H1 (cell line): ENCODE results near the gene MVD. TPM values are rescaled to one million over a fixed set of nuclear protein-coding genes. Genes with fewer than 3 reads are reported as not detected.

ENCODE experiments used
- CTCF ChIA-PET: fragments of 300-600 bp; sonication (Branson Sonifier 250); formaldehyde crosslinking; loops from one replicate; lab custom pipeline; 2021; ENCODE audit not compliant: partially characterized antibody; lab: Charles Lee
- POLR2A ChIA-PET: fragments of 300-600 bp; sonication (Branson Sonifier 250); formaldehyde crosslinking; loops from one replicate; lab custom pipeline; 2021; ENCODE audit warnings: inconsistent platforms; ENCODE audit not compliant: partially characterized antibody; lab: Charles Lee
- DNase-seq, 2 experiments: peaks; one replicate each; pipeline versions ENCODE4 v3.0.0 to v3.0.0-alpha.2; 2010 to 2022; ENCODE audit warnings: low spot score in 2 of 2, low read depth in 1 of 2, mixed read lengths in 1 of 2
- FAIRE-seq: peaks from 2 replicates; lab custom pipeline; 2011; peaks lifted over from hg19 to GRCh38; lab: Jason Lieb, UNC
- H2AFZ ChIP-seq: 2 replicates; pipeline ENCODE4 v1.8.1; 2012; ENCODE audit warnings: low read length, inconsistent platforms
- H2AK5ac ChIP-seq: 2 replicates; pipeline ENCODE4 v1.6.1; 2013; ENCODE audit warnings: low read depth, low read length
- H2BK120ac ChIP-seq: replicated peaks from 2 replicates; pipeline ENCODE3; 2013; ENCODE audit warnings: low read depth, low read length, inconsistent platforms
- H2BK12ac ChIP-seq: 2 replicates; pipeline ENCODE4 v1.6.1; 2013; ENCODE audit warnings: low read depth, low read length
- H2BK15ac ChIP-seq: 2 replicates; pipeline ENCODE4 v1.6.1; 2013; ENCODE audit warnings: low read length
- H2BK20ac ChIP-seq: 2 replicates; pipeline ENCODE4 v1.6.1; 2013; ENCODE audit warnings: low read length
- H2BK5ac ChIP-seq: 2 replicates; pipeline ENCODE4 v1.6.1; 2013; ENCODE audit warnings: low read depth, low read length
- H3K14ac ChIP-seq: 2 replicates; pipeline ENCODE4 v1.6.1; 2013; ENCODE audit warnings: inconsistent platforms; ENCODE audit not compliant: insufficient read length
- H3K18ac ChIP-seq: 2 replicates; pipeline ENCODE4 v1.6.1; 2013; ENCODE audit warnings: low read length; ENCODE audit errors: extremely low read depth
- H3K23ac ChIP-seq: 2 replicates; pipeline ENCODE4 v1.6.1; 2013; ENCODE audit warnings: inconsistent platforms; ENCODE audit not compliant: insufficient read length
- H3K23me2 ChIP-seq: 2 replicates; pipeline ENCODE4 v1.6.1; 2013; ENCODE audit warnings: low read depth, low read length
- H3K27ac ChIP-seq: 2 replicates; pipeline ENCODE4 v1.6.1; 2011; ENCODE audit warnings: low read depth, low read length, inconsistent platforms
- H3K27me3 ChIP-seq, 4 experiments: replicated peaks in 1 of 4; 1 replicate in 1 of 4; 2 replicates in 3 of 4; pipeline versions ENCODE4 v1.6.1 to v1.8.1; 2011 to 2013; ENCODE audit warnings: low read length in 3 of 4, mild to moderate bottlenecking in 3 of 4, inconsistent platforms in 2 of 4, mixed read lengths in 2 of 4, moderate library complexity in 1 of 4; ENCODE audit not compliant: control insufficient read depth in 3 of 4, insufficient read depth in 3 of 4; ENCODE audit errors: extremely low read depth in 1 of 4
- H3K36me3 ChIP-seq, 4 experiments: 2 replicates each; pipeline versions ENCODE4 v1.6.1 to v1.8.1; 2011 to 2013; ENCODE audit warnings: mild to moderate bottlenecking in 4 of 4, low read length in 3 of 4, moderate library complexity in 2 of 4, control low read depth in 1 of 4, inconsistent platforms in 1 of 4; ENCODE audit not compliant: insufficient read depth in 4 of 4, control insufficient read depth in 2 of 4
- H3K4ac ChIP-seq: replicated peaks from 2 replicates; pipeline ENCODE3; 2013; ENCODE audit warnings: low read length, low read depth, mixed read lengths, inconsistent platforms; ENCODE audit not compliant: insufficient read length
- H3K4me1 ChIP-seq, 4 experiments: replicated peaks in 1 of 4; 1 replicate in 1 of 4; 2 replicates in 3 of 4; pipeline versions ENCODE4 v1.6.1 to v1.8.1; 2011 to 2013; ENCODE audit warnings: low read length in 3 of 4, inconsistent platforms in 2 of 4, mixed read lengths in 1 of 4; ENCODE audit not compliant: insufficient read depth in 4 of 4, control insufficient read depth in 3 of 4
- H3K4me2 ChIP-seq, 2 experiments: 2 replicates each; pipeline versions ENCODE4 v1.6.1 to v1.8.1; 2011 to 2013; ENCODE audit warnings: low read depth in 2 of 2, low read length in 2 of 2, control low read depth in 1 of 2, inconsistent platforms in 1 of 2, mild to moderate bottlenecking in 1 of 2; ENCODE audit not compliant: insufficient read depth in 1 of 2
- H3K4me3 ChIP-seq, 4 experiments: fragments of 200-600, 300-600 bp in 1 of 4; sonication (generic), shearing (Covaris generic), sonication (Bioruptor Twin) in 1 of 4; 2 replicates each; pipeline versions ENCODE4 v1.5.1 to v1.8.1; 2011 to 2016; ENCODE audit warnings: low read length in 4 of 4, low read depth in 3 of 4, control low read depth in 2 of 4, inconsistent platforms in 2 of 4, mild to moderate bottlenecking in 2 of 4, mixed read lengths in 1 of 4, moderate library complexity in 1 of 4; ENCODE audit not compliant: insufficient read depth in 2 of 4; ENCODE audit errors: extremely low read depth in 1 of 4
- H3K56ac ChIP-seq: replicated peaks from 2 replicates; pipeline ENCODE3; 2013; ENCODE audit warnings: low read depth, mild to moderate bottlenecking, mixed read lengths, low read length, inconsistent platforms; ENCODE audit not compliant: insufficient read length
- H3K79me1 ChIP-seq: 2 replicates; pipeline ENCODE4 v1.6.1; 2013; ENCODE audit warnings: low read depth, low read length, control low read depth
- H3K79me2 ChIP-seq, 2 experiments: 2 replicates each; pipeline versions ENCODE4 v1.6.1 to v1.8.1; 2012 to 2013; ENCODE audit warnings: low read length in 2 of 2, mild to moderate bottlenecking in 2 of 2, inconsistent platforms in 1 of 2; ENCODE audit not compliant: insufficient read depth in 2 of 2, control insufficient read depth in 1 of 2
- H3K9ac ChIP-seq, 4 experiments: replicated peaks in 1 of 4; 1 replicate in 1 of 4; 2 replicates in 3 of 4; pipeline versions ENCODE4 v1.6.1 to v1.8.1; 2011 to 2013; ENCODE audit warnings: low read depth in 3 of 4, low read length in 3 of 4, control low read depth in 2 of 4, mild to moderate bottlenecking in 2 of 4, moderate library complexity in 2 of 4, inconsistent platforms in 1 of 4; ENCODE audit errors: extremely low read depth in 1 of 4
- H3K9me3 ChIP-seq, 2 experiments: 2 replicates each; pipeline versions ENCODE4 v1.6.1 to v1.8.1; 2012 to 2013; ENCODE audit warnings: mild to moderate bottlenecking in 2 of 2, moderate library complexity in 2 of 2, control low read depth in 1 of 2, inconsistent platforms in 1 of 2, low read depth in 1 of 2, low read length in 1 of 2, mixed read lengths in 1 of 2; ENCODE audit not compliant: insufficient read depth in 2 of 2
- H4K20me1 ChIP-seq, 2 experiments: replicated peaks in 1 of 2; 2 replicates each; pipeline versions ENCODE3 to v1.8.1; 2011 to 2013; ENCODE audit warnings: inconsistent platforms in 2 of 2, low read length in 2 of 2, mild to moderate bottlenecking in 1 of 2; ENCODE audit not compliant: insufficient read depth in 2 of 2, control insufficient read depth in 1 of 2
- H4K5ac ChIP-seq: 2 replicates; pipeline ENCODE4 v1.6.1; 2013; ENCODE audit warnings: low read length, low read depth, mixed read lengths, inconsistent platforms; ENCODE audit not compliant: insufficient read length
- H4K8ac ChIP-seq: 2 replicates; pipeline ENCODE4 v1.8.0; 2013; ENCODE audit warnings: mild to moderate bottlenecking, moderate library complexity, low read length, inconsistent platforms; ENCODE audit not compliant: insufficient read depth; ENCODE audit errors: extremely low read depth
- H4K91ac ChIP-seq: replicated peaks from 2 replicates; pipeline ENCODE3; 2013; ENCODE audit warnings: low read length, mixed read lengths, inconsistent platforms; ENCODE audit not compliant: insufficient read length
- CBX8 ChIP-seq: fragments of 300-800, 300-1000 bp; sonication (generic); IDR thresholded peaks from 2 replicates; pipeline ENCODE4 v1.7.1; 2016; ENCODE audit warnings: low read depth, low read length, borderline replicate concordance
- CTCF ChIP-seq, 3 experiments: IDR thresholded peaks; 1 replicate in 2 of 3; 2 replicates in 1 of 3; pipeline versions ENCODE4 v1.5.1 to v1.6.1; 2011; ENCODE audit warnings: low read length in 3 of 3, mild to moderate bottlenecking in 3 of 3, inconsistent platforms in 2 of 3, low read depth in 1 of 3, moderate library complexity in 1 of 3; ENCODE audit not compliant: insufficient read depth in 1 of 3; ENCODE audit errors: control extremely low read depth in 1 of 3
- FOSL1 ChIP-seq: IDR thresholded peaks from 2 replicates; pipeline ENCODE4 v1.6.1; 2011; ENCODE audit warnings: mild to moderate bottlenecking, low read depth, low read length, moderate library complexity; ENCODE audit not compliant: insufficient read depth
- KDM4A ChIP-seq: IDR thresholded peaks from one replicate; pipeline ENCODE4 v1.7.1; 2012; ENCODE audit warnings: low read depth, mild to moderate bottlenecking, moderate library complexity, low read length, inconsistent platforms; ENCODE audit not compliant: severe bottlenecking
- POLR2AphosphoS5 ChIP-seq: IDR thresholded peaks from 2 replicates; pipeline ENCODE4 v1.6.1; 2011; ENCODE audit warnings: low read depth, low read length
- RFX5 ChIP-seq: IDR thresholded peaks from 2 replicates; pipeline ENCODE4 v1.6.1; 2011; ENCODE audit warnings: low read depth, low read length, improper control_type of control experiment, borderline replicate concordance
- ZNF274 ChIP-seq: IDR thresholded peaks from 2 replicates; pipeline ENCODE4 v1.7.0; 2012; ENCODE audit warnings: low read length, borderline replicate concordance; ENCODE audit errors: extremely low read depth
- WGBS, 2 experiments: shearing (Covaris generic) in 1 of 2; methylation state at CpG; one replicate each; pipeline versions ENCODE4 v1.1.6 to v1.1.7; 2013 to 2015; ENCODE audit warnings: low lambda C conversion rate in 2 of 2, mixed read lengths in 2 of 2, inconsistent platforms in 1 of 2, low coverage in 1 of 2, missing lambda C conversion rate in 1 of 2; ENCODE audit not compliant: insufficient replicate concordance in 2 of 2, insufficient coverage in 1 of 2, insufficient read length in 1 of 2; ENCODE audit errors: extremely low coverage in 1 of 2, missing lambda C conversion rate in 1 of 2; 5-methylcytosine and 5-hydroxymethylcytosine counted together
- polyA plus RNA-seq, 7 experiments: library from polyadenylated mRNA; depleted of rRNA in 3 of 7; stranded (reverse) in 5 of 7; unstranded in 2 of 7; fragments of >200 nt in 5 of 7; fragments of 200-250 nt in 2 of 7; gene quantifications; 1 replicate in 5 of 7; 2 replicates in 1 of 7; 4 replicates in 1 of 7; pipeline versions ENCODE4 v1.2.1 to v1.2.3, GENCODE V29; 2011 to 2013; ENCODE audit warnings: missing spikeins in 2 of 7, mixed read lengths in 2 of 7
- total RNA-seq: library from RNA; stranded (reverse); fragmentation: NEBNext Ultra II Directional; extraction: Animal tissue kit (Norgen Biotek cat#: 25700); gene quantifications from 2 replicates; pipeline ENCODE4 v1.2.1, GENCODE V29; 2021

Gene MVD
- total and polyA plus RNA-seq, 2 of the 8 experiments (the other 6 are each of a cell fraction or from before 2014, with no cell fraction given) = 47.2 to 77.3 TPM

GRCh38 chr16:88692861-88693260 is 30.0 kb upstream of the MVD start:
- Histone ChIP-seq H3K4me2 (no peak overlapping the region), H2BK120ac (no peak overlapping the region), H2BK12ac (no peak overlapping the region), H3K27me3 (no peaks in the 10 kb centered on the region; a peak in 2 of 7 replicates), H3K56ac (no peak overlapping the region), H4K91ac (no peak overlapping the region), H3K9ac (no peak overlapping the region), H3K4ac (no peak overlapping the region), H3K27ac (no peak overlapping the region), H3K14ac (no peak overlapping the region), H3K23me2 (no peaks in the 10 kb centered on the region), H2BK20ac (no peak overlapping the region), H4K20me1 (peaks cover 0 to 1% of the 10 kb centered on the region in 2 experiments), H3K23ac (no peak overlapping the region), H3K4me1 (peaks cover 0 to 2% (median 0%) of the 10 kb centered on the region in 4 experiments; a peak in 3 of 7 replicates), H3K9me3 (no peaks in the 10 kb centered on the region), H2AK5ac (no peak overlapping the region), H3K18ac (no peak overlapping the region), H3K4me3 (no peak overlapping the region), H2AFZ (no peak overlapping the region), H3K79me2 (no peaks in the 10 kb centered on the region), H3K36me3 (peaks cover 0 to 9% (median 4%) of the 10 kb centered on the region in 4 experiments; a peak in 3 of 8 replicates), H3K79me1 (no peaks in the 10 kb centered on the region), H2BK15ac (no peak overlapping the region), H2BK5ac (no peak overlapping the region), H4K8ac (no peak overlapping the region), H4K5ac (no peak overlapping the region)
- DNase-seq = no peak
- ChIA-PET CTCF (interaction anchor here (1.9 to 2.3 kb wide), 2 partner anchors 12 to 20 kb away, joined by 8 to 9 read pairs; no protein-coding TSS in a partner anchor), POLR2A (no interaction called here)
- WGBS, 2 experiments = 78% methylated on average over 10 of the region's 10 CpGs; no CpG with 5 or more reads in 1 of the 2 experiments
- TF ChIP-seq KDM4A (no peak), ZNF274 (no peak), POLR2AphosphoS5 (no peak), CBX8 (no peak), FOSL1 (no peak), RFX5 (no peak), CTCF (IDR thresholded peaks at IDR 0.05; ENCODE audit: control extremely low read depth in 1 of 3, insufficient read depth in 1 of 3, low read depth in 1 of 3, low read length in 3 of 3) (no peak)
- FAIRE-seq = no peak
